ENCODE measurements around the gene WWP2.
"Not testable (repeated sequence)": the region's sequence is repeated elsewhere in the genome, so short reads cannot be mapped to it uniquely, and the experiment has no call there.

Gene WWP2

DNA sequence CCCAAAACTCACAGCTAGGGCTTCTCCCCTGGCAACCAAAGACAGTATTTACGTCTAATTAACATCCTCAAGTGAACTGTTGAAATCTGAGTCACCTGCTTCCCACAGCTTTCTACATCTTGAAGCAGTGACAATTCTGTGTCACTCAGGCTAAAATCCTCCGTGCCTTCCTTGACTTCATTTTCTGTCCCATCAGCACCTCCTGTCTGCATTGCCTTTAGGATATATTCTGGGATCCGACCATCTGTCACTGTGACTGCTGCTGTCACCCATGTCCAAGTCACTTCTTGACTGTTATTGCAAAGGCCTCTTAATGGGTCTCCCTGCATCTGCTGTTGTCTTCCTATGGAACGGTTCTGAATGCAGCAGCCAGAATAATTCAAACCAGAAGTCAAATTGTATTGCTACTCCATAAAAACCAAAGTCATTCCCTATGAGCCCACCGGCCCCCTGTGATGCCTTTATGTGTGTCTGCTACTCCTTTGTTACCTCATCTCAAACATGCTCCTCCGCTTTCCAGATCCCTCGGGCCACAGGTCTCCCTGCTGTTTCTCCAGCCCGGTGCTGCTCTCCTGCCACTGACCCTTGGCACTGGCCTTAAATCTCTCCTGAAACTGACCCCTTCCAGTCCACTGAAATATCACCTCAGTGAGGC lies 56.9 kb downstream of the WWP2 start:
- TF ChIP-seq, protein P1, sequence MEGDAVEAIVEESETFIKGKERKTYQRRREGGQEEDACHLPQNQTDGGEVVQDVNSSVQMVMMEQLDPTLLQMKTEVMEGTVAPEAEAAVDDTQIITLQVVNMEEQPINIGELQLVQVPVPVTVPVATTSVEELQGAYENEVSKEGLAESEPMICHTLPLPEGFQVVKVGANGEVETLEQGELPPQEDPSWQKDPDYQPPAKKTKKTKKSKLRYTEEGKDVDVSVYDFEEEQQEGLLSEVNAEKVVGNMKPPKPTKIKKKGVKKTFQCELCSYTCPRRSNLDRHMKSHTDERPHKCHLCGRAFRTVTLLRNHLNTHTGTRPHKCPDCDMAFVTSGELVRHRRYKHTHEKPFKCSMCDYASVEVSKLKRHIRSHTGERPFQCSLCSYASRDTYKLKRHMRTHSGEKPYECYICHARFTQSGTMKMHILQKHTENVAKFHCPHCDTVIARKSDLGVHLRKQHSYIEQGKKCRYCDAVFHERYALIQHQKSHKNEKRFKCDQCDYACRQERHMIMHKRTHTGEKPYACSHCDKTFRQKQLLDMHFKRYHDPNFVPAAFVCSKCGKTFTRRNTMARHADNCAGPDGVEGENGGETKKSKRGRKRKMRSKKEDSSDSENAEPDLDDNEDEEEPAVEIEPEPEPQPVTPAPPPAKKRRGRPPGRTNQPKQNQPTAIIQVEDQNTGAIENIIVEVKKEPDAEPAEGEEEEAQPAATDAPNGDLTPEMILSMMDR (IDR thresholded peaks at IDR 0.05; ENCODE audit: low read depth, low read length): no peak
- H3K4me3 ChIP-seq (ENCODE audit: low read depth, low read length): no peak overlapping the region

DNA sequence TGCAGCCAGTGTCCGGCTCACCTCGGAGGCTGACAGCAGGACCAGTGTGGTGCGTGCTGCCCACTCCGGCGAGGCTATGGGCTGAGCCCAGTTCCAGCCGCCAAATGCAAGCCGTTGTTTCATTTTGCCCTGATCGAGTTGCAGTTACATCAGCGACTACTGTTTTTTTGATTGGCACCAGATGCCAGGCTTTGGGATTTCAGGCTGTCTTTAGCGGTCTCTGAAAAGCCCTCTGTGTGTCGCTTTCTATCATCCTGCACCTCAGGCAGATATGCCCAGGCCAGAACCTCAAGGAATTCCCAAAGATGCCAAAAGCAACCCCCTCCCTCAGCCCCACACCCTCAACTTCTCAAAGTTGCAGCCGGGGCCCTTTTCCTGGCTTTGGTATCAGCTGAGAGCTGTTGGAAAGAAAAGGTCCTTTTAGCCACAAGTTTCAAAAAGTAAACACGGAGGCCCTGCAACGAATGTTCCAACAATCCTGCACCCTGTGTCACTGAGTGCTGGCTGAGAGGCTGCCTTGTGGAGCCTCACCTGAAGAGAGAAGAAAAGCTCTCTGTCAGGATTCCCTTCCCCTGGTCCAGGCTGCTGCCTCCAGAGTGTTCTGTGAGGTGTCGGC lies 58.9 kb downstream of the WWP2 start:
- no peak overlapping the region for H3K4me3 ChIP-seq (ENCODE audit: low read depth, low read length)
- TF ChIP-seq, protein P1 (IDR thresholded peaks at IDR 0.05; ENCODE audit: low read depth, low read length): no peak

DNA sequence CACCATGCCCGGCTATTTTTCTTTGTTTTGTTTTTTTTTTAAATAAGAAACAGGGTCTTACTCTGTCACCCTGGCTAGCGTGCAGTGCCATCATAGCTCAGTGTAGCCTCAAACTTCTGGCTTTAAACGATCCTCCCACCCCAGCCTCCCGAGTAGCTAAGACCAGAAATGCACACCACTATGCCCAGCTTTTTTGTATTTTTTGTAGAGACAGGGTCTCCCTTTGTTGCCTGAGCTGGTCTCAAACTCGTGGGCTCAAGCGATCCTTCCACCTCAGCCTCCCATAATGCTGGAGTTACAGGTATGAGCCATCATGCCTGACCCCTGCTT lies 59.7 kb downstream of the WWP2 start:
- TF ChIP-seq, protein P1 (IDR thresholded peaks at IDR 0.05; ENCODE audit: low read depth, low read length): no peak
- no peak overlapping the region for H3K4me3 ChIP-seq (ENCODE audit: low read depth, low read length)

DNA sequence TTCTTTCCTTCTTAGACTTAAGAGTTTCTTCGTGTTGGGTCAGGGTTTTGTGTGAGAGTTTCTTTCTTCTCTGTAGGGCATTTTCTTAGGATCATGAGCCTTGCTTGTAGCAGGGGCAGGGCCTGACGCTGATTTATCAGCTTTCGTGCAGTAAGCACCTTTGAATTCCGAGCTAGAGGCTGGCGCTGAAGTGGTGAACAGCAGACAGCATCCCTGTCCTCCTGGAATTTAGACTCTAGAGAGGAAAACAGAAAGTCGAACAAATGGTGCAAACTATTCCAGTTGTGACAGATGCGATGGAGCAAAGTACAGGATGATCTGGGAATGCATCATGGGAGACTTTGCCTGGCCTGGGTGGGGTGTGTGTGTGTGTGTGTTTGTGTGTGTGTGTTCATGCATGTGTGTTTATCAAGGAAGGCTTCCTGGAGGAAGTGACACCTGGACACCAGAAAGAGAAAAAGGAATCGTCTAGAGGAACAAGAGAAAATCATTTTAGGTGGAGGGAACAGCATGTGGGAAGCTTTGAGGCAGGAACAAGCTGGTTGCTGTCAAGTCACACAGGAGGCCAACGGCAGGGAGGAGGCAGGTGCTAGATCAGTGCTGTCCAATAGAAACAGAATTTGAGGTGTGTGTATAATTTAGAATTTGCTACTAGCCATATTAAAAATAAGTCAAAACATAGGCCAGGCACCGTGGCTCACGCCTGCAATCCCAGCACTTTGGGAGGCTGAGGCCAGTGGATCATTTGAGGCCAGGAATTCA lies 60.2 kb downstream of the WWP2 start:
- TF ChIP-seq, protein P1 (IDR thresholded peaks at IDR 0.05; ENCODE audit: low read depth, low read length): no peak

DNA sequence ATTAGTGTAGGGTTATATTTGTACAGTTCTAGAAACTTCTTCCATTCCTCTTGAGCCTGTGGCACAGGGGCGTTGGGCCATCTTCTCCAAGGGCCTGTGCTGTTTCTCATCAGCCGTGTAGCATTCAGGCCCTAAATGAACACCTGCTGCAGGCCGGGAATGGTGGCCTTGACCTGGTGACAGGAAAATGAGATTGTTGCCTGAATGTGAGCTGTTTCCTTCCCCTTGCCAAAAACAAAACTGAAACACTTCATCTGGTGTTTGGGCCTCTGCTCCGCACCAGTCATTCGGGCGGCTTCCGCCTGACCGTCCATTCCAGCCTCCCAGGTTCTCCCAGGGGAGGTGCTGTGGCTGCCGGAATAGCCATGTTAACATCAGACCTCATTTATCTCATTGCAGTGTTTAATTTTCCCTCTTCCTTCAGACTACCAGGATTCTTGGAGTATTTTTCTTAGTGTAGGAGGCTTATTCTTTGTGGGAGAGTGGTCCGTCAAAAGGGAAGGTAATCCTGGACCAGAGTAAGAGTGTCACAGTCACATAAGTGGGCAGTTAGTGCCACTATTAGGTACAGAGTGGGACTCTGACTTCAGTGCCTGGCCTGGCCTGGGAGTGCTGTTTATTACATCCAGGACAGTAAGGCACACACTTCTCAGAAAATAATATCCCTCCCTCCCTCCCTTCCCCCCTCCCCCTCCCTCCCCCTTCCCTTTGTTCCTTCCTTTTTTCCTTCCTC lies 61.9 kb downstream of the WWP2 start:
- no peak overlapping the region for H3K4me3 ChIP-seq (ENCODE audit: low read depth, low read length)
- TF ChIP-seq, protein P1 (IDR thresholded peaks at IDR 0.05; ENCODE audit: low read depth, low read length): no peak

More for the DNA sequence above, 60.2 kb downstream of the WWP2 start:
- no peak overlapping the region for H3K4me3 ChIP-seq (ENCODE audit: low read depth, low read length)

DNA sequence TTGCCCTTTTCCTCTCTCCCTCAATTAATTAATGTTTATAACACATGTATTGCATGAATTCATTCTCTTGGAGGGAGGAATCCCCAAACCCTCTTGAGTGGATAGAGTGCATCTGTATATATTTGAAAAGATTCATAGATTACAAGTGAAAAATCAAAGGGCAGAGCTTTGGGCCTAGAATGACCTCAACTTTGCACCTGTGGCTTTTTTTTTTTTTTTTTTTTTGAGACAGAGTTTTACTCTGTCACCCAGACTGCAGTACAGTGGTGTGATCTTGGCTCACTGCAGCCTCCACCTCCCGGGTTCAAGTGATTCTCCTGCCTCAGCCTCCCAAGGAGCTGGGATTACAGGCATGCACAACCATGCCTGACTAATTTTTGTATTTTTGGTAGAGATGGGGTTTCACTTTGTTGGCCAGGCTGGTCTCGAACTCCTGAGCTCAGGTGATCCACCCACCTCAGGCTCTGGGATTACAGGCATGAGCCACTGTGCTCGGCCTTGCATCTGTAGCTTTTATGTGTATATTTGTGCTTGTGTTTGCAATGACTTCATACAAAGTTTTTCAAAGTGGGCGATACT lies 62.5 kb downstream of the WWP2 start:
- H3K4me3 ChIP-seq (ENCODE audit: low read depth, low read length): not testable (repeated sequence)

DNA sequence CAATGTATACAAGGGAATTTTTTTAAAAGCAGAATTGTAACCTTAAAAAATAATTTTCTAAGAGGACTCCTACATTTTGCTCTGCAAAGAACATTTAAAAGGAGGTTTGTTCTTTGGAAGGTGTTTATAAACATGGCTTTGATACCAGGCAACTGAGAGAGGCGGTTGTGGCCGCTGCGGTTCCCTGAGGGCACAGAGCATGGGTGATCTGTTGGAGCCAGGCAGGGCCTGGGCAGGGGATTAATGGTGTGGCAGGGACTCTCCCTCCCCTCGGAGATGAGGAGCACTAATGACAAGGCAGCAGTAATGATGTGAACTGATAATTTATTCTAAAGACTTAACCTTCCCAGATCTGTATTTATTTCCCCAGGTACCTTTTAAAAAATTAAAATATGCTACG lies 65.4 kb downstream of the WWP2 start:
- TF ChIP-seq, protein P1 (IDR thresholded peaks at IDR 0.05; ENCODE audit: low read depth, low read length): no peak
- H3K4me3 ChIP-seq (ENCODE audit: low read depth, low read length): no peak overlapping the region
